NCI-H2029 (cell line): ENCODE results near the gene OR10K1.
"Not testable (repeated sequence)": the region's sequence is repeated elsewhere in the genome, so short reads cannot be mapped to it uniquely, and the experiment has no call there.

ENCODE experiments used
- DNase-seq: peaks from one replicate; lab custom pipeline; 2025; lab: John Stamatoyannopoulos, UW

The OR10K1 gene, protein sequence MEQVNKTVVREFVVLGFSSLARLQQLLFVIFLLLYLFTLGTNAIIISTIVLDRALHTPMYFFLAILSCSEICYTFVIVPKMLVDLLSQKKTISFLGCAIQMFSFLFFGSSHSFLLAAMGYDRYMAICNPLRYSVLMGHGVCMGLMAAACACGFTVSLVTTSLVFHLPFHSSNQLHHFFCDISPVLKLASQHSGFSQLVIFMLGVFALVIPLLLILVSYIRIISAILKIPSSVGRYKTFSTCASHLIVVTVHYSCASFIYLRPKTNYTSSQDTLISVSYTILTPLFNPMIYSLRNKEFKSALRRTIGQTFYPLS

DNA sequence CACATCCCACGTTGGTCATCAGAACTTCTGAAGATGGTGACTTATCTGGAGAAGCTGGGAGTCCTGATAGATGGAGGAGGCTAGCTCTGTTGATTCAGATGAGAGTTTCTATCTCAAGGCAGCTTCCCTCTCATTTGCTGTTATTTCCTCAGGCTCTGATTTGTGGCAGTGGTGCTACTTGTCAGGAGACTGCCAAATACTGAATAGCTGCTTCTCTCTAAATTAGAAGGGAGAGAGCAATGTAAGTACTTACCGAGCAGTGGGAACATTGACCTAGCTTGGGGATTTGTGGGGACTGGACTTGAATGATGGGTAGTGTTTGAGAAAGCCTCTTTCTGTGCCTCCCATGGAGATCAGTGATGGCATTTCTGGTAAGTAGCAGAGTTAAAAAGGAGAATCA lies at the start of gene OR10K1:
Gene OR10K1, plus strand, starts transcription at position 301 of the 400 bp plus-strand sequence. CDS start 3,728 bp downstream, outside the sequence.
- no peak for DNase-seq

DNA sequence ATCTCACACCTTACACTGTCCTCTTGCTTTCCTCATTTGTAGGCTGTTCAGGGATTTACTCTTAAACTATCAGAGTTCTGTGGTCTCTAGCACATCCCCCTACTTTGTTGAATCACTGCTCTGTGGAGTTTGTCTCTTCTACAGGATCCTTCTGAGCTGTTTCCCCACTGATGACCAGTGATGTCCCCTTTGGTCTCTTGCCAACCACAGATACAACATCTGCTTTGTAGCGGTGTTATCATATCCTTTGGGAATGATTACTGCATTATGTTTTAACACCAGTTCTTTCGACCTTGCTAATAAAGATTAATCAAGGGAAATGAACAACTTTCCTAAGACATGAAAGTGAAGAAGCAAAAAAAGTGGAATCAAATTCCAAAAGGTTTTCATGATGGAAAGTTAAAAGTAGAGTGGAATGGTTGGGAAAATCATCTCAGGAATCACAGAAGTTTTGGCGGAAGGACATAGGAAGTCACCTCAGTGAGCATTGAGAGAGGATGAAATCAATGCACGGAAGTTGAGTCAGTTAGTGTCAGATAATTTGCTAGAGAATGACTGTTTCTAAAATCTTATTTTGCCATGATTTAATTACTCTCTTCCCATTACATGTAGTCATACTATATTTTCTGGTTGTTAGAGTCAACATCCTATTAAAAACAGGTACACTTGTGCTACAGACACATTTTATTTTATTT lies 46.8 kb upstream of the OR10K1 start:
- no peak for DNase-seq

DNA sequence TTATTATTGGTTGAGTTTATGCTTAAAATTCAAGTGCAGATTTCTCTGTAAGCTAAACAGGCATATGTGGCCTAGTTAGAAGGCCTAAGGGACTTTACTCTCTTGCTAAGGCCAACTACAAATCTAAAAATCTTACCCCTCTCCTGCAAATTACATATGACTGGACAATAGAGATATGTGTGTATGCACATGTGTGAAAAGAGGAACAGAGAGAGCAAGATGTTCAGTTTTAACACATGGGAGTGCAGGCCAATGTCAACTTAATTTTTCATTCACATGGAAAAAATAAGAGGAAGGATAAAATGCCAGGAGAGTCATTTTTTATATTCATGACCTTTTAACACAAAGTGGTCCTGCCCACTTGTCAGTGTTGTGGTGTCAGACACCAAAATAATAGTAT lies 44.0 kb upstream of the OR10K1 start:
- no peak for DNase-seq

DNA sequence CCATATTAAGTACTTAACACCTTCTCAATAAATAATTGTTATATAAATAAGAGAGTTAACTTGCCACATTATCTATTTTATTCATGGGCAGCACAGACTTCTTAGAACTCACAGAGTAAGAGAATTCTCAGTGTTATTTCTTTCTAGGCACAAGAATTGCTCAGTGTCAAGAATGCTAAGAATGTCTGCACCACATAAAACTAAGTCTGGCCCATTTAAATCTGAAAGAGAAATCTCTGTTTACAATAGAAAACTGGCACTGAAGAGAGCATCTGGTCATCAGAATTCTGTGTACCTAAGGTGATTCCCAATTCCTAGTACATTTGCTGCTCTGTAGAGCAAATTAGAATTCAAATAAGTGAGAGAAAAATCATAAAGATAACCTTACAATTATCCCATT lies 39.4 kb upstream of the OR10K1 start:
- DNase-seq: no peak

DNA sequence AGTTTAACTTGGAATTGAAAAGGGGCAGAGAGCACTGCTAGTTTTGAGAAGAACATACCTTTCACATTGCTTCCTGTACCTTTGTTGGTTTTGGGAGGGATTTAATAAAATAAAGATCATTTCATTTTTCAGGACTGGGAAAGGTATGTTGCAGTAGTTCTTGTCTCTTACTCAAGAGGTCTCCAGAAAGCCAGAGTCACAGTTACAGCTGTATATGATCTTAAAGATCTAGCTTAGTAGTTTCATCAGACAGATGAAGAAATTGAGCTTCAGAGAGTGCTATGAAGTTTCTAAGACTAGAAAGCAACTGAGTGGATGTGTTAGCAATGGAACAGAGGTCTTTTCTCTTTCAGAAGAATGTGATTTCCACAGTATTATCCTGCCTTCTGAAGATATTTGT lies 36.6 kb upstream of the OR10K1 start:
- no peak for DNase-seq

DNA sequence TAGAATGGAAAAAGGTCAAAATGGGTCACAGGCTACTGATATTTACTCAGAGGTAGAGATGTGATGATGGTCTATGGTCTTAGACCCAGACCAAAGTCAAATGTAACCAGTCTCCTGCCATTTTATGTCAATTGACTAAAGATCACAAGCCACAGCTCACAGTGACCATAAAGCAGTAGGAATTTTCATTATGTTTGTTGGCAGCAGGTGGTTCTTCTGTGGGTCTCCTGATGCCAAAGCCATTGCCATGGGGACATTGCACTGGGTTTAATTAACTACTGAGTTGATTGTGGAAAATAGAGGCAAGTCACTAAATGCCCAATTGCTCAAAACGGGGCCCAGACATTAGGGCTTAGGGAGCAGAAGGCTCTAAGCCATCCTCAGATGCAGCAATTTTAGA lies 35.5 kb upstream of the OR10K1 start, which contains the start of gene OR10K2:
Gene OR10K2, minus strand, starts transcription at position 101 of the 400 bp plus-strand sequence. CDS start 5,371 bp downstream, outside the sequence.
- no peak for DNase-seq

DNA sequence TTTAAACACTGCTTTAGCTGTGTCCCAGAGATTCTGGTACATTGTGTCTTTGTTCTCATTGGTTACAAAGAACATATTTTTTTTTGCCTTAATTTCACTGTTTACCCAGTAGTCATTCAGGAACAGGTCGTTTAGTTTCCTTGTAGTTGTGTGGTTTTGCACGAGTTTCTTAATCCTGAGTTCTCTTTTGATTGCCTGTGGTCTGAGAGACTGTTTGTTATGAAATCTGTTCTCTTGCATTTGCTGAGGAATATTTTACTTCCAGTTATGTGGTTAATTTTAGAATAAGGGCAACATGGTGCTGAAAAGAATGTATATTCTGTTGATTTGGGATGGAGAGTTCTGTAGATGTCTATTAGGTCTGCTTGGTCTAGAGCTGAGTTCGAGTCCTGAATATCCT lies 31.5 kb upstream of the OR10K1 start:
- DNase-seq: not testable (repeated sequence)

DNA sequence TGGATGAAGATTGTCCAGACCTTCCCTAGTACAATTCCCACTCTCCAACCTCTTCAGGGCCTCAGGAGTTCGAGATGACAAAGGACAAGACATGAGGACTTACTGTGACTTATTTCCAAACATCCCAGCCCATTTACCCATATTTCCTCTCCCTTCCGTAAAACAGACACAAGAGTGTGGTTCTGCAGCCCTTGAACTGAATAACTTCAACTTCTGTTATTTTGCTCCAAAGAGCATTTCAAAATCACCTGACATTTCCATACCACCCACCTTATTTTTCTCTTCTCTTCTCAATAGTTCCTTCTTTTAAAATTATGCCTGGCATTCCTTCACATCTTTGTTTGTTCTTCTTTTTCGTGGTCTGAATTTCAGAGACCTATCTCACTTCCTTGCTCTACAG lies 26.9 kb upstream of the OR10K1 start:
- no peak for DNase-seq

DNA sequence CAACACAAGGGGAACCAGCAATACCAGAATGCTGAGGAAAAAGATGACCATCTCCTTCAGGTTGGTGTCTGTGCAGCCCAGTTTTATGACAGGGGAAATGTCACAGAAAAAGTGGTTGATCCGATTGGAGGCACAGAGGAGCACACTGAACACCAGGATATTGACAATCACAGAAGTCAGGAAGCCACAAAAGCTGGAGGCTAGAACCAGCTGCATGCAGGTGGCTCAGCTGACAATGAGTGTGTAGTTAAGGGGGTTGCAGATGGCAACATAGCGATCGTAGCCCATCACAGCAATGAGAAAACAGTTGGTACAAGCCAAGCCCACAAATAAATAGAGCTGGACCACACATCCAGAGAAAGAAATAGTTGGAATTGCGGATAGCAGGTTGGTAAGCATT lies 16.3 kb upstream of the OR10K1 start:
- no peak for DNase-seq

DNA sequence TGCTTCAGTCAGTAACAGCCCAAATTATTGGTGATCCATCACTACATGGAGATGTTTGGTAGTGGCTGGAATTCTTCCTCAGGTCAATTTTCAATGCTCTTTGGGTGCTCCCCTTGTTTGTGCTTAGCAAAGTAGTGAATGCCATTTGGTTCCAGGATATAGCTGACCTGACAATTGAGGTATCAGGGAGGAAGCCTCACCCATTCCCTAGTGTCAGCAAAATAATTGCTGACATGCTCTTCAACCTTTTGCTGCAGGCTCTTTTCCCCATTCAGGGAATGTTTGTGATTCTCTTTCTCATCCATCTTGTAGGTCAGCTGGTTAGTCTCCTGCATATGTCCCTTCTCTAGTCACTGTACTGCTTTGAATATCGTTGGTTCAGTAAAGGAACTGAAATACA lies 7.1 kb upstream of the OR10K1 start:
- DNase-seq: no peak

DNA sequence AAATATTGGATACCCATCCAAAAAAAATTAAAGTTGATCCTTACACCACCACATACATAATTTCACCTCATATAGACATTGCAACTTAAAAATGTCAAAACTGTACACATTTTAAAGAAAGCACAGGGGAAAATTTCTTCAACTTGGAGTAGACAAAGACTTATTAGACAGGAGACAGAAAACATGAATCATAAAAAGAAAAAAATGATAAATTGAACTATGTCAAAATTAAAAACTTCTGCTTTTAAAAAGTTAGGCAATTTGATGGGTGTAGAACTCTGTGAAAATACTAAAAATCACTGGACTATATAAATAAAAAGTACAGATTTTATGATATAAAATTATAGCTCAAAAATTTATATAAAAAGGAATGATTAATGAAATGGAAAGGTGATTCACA lies 4.4 kb upstream of the OR10K1 start:
- no peak for DNase-seq

DNA sequence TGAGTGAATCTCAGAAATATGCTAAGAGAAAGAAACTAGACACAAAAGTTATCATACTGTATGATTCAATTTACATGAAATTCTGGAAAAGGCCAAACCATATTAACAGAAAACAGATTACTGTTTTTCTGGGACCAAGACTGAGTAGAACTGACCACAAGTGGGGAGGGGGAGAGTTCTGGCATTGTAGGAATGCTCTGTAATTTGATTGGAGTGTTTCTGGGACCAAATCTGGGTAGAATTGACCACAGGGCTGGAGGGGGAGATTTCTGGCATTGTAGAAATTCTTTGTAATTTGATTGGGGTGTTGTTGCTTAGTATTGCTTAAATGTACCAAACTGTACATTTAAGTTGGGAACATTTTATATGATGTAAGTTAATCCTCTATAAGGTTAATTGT lies 3.4 kb upstream of the OR10K1 start:
- no peak for DNase-seq

DNA sequence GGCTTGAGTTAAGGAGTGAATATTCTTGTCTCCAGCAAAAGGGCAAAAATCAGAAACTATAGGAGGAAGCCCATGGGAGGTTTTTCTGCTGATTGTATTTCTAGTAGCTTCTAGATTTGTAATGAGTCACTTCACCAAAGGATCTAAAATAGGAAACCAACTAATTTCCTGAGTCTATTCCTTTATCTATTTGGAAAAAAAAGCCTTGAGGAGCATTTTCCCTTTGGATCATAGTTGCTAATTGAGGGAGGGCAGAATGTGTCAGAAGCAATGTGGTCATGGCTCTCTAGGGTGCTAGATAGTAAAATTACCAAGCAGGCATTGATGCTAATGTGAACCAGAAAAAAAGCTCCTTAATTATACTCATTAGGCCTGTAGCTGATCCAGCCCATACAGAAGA lies 10.3 kb downstream of the OR10K1 start, which contains the start of gene OR10R2:
Gene OR10R2, plus strand, starts transcription at position 301 of the 400 bp plus-strand sequence. CDS start 106 bp downstream, outside the sequence.
- no peak for DNase-seq

DNA sequence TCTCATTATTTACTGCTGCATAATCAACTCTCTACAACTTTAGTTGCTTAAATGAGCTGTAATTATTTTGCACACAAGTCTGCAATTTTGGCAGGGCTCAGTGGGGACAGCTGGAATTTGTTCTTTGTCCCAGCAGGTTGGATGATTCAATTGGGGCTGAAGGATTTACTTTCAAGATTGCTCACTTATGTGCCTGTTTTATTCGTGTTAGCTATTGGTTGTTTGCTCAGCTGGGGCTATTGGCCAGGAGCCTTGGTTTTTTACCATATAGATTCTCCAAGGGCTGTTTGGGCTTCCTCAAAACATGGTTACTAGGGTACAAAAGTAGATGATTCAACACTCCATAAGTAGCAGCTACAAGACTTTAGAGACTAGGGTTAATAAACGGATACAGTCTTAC lies 23.8 kb downstream of the OR10K1 start:
- peak; percentile 68 for DNase-seq

DNA sequence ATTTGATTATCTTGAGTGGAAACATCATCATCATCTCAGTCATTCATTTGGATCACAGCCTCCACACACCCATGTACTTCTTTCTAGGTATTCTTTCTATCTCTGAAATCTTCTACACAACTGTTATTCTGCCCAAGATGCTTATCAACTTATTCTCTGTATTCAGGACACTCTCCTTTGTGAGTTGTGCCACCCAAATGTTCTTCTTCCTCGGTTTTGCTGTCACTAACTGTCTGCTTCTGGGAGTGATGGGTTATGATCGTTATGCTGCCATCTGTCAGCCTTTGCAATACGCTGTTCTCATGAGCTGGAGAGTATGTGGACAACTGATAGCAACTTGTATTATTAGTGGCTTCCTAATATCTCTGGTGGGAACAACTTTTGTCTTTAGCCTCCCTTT lies 29.7 kb downstream of the OR10K1 start:
- DNase-seq: no peak

DNA sequence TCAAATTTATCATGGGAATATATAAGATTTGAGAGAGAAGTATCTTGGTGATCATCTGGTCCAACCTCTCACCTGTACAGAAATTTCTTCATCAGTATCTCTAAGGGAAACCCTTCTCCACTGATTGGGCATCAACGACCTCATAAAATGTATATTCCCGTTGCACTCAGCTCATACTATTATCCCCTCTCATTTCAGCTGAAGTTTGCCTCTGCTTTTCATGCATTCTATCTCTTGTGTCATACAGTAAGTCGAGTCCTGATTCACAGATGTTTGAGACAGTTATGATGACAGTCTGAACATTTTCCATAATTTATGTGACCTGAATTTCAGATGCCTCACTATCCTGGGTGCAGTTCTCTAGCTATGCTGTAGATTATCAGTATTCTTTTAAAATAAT lies 31.4 kb downstream of the OR10K1 start:
- DNase-seq: no peak

DNA sequence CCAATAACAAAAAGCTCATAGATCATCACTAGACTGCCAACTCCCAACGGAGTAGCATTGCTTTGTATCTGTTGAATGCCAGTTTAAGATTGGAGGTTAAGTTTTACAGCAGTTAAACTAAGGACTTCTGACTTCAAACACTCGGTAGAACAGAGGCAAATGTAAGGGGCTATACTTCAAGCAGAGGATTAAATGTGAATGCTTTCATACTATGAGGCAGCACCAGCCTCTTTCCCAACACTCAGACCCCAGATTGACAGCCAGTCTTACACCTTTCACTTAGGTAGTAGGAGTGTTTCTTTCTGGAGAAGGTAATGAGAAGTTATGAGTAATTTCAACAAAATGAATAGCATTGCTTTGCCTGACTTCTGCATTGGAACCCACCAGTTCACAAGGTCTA lies 33.2 kb downstream of the OR10K1 start:
- DNase-seq: no peak

DNA sequence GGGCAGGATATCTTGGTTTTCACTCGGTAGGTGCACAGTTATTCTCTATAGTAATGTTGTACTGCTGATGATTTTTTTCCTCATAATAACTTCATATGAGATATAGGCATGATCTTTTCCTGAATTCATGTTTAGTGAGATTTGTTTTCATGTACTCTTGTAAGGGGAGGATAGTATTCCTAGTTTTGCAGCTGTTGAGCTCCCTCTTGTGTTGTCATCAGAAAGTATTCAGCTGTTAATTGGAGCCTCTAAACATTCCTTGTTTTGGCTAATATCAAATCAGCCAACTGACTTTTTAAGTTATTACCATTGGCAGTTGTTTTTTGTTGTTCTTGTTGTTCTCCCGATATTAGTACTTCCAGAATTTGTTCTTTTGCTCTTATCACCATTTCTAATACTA lies 34.7 kb downstream of the OR10K1 start:
- DNase-seq: peak; percentile 2

DNA sequence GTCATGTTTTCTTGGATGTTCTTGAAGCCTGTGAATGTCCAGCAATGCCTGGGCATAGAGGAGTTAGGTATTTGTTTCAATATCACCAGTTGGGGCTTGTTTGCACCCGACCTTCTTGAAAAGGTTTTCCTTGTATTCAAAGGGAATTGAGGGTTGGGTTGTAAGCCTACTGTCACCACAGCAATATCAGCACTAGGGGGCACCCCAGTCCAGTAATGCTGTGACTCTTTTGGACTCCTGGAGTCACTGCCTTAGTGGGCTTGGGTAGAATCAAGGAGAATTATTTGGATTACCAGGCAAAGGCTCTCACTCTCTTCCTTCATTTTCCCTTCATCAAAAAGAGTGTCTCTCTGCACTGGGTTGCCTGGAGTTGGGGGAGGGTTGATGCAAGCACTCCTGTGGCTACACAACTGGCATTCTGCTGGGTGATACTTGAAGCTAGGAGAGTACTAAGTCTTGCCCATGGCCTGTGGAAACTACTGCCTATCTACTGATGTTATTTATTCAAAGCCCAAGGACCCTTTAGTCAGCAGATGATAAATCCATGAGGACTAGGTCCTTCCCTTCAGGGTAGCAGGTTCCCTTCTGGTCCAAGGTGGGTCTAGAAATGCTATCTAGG lies 44.8 kb downstream of the OR10K1 start:
- DNase-seq: peak; percentile 18

DNA sequence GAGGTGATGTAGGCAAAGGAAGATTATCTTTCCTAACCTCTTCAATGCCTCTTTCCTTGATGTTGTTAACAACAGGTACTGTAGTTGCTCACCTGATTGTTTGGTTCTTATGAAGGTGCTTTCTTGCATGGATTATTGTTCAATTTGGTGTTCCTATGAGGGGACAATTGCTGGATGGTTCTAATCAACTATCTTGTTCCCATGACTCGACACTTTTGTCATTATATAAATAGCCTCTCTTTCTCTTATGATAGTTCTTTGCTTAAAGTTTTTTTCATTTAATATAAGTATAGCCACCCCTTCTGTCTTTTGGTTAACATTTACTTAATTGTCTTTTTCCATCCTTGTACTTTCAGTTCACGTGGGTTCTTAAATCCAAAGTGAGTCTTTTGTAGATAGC lies 45.9 kb downstream of the OR10K1 start:
- DNase-seq: no peak

DNA sequence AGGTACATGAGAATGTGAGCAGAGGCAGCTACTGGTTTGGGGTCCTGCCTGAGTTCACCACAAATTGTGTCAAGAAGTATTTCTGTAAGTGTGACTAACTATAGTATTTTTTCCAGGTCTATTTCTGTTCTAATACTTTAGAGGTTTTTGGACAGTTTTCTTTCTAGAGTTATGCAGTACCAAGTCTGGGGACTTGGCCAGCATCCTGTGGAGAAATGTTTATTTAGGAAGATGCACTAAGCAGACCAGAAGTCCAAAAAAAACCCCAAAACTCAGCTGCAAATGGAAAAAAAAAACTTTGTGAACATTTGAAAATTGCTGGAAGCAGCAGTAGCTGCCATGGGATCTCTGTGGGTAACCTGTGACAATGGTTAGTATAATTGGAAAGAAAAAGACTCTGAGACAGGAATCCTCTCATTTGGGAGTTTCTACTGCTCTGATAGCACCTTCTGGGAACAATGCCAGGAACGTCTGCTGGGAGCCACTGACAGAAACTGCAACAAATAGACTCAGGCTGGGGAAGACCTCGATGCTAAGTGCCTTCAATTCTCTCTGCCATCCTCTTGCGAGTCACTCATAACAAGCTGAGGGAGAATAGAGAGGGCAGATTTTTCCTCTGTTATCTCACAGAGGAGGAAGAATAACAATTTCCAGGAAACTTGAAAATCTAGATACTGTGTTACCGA lies 48.0 kb downstream of the OR10K1 start:
- DNase-seq: peak; percentile 30

DNA sequence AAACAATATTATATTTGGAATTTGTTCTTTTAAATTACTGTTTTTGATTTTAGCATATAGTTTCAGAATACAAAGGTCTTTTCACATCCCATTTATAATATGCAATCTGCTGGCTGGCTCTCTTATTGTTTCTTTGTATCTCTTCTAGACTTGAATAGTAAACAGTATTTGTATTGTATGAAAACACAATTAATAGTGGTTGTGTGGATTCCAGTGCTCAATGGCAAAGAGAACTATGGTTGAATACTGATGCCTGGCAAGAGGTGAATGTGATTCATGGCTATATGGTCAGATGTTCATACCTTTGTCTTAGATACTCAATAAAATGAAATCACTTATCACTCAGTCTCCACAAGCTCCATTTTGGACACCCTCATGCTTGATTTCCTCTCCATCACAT lies 55.3 kb downstream of the OR10K1 start:
- DNase-seq: no peak
